IgD-negative memory B cell (primary cell): ENCODE results near the gene PRR5L. TPM values are rescaled to one million over a fixed set of nuclear protein-coding genes. Genes with fewer than 3 reads are reported as not detected.

Experiments used
- H3K27ac Mint-ChIP-seq, 3 donors: one replicate each; pipeline ENCODE4 v1.8.0; 2020 to 2022; ENCODE audit warnings: mild to moderate bottlenecking in 3 of 3, mixed read lengths in 3 of 3, moderate library complexity in 1 of 3
- H3K27me3 Mint-ChIP-seq: one replicate; pipeline ENCODE4 v1.8.0; 2021; ENCODE audit warnings: mixed read lengths
- H3K36me3 Mint-ChIP-seq: one replicate; pipeline ENCODE4 v1.8.0; 2020; ENCODE audit warnings: mild to moderate bottlenecking, mixed read lengths
- H3K4me1 Mint-ChIP-seq, 3 donors: one replicate each; pipeline ENCODE4 v1.8.0; 2020 to 2022; ENCODE audit warnings: mixed read lengths in 3 of 3, mild to moderate bottlenecking in 1 of 3
- H3K4me3 Mint-ChIP-seq, 4 donors: one replicate each; pipeline ENCODE4 v1.8.0; 2020 to 2022; ENCODE audit warnings: mild to moderate bottlenecking in 4 of 4, mixed read lengths in 4 of 4, moderate library complexity in 3 of 4
- H3K9me3 Mint-ChIP-seq, 3 donors: one replicate each; pipeline ENCODE4 v1.8.0; 2020 to 2021; ENCODE audit warnings: mixed read lengths in 3 of 3, mild to moderate bottlenecking in 1 of 3
- polyA plus RNA-seq: library from polyadenylated mRNA; unstranded; fragments of 300-500 nt; fragmentation: Illumina TruSeq; gene quantifications from one replicate; pipeline ENCODE4 v1.2.3, GENCODE V29; 2021

The PRR5L gene
- polyA plus RNA-seq, 1 donor from 2014 or later = 1.2 TPM

DNA sequence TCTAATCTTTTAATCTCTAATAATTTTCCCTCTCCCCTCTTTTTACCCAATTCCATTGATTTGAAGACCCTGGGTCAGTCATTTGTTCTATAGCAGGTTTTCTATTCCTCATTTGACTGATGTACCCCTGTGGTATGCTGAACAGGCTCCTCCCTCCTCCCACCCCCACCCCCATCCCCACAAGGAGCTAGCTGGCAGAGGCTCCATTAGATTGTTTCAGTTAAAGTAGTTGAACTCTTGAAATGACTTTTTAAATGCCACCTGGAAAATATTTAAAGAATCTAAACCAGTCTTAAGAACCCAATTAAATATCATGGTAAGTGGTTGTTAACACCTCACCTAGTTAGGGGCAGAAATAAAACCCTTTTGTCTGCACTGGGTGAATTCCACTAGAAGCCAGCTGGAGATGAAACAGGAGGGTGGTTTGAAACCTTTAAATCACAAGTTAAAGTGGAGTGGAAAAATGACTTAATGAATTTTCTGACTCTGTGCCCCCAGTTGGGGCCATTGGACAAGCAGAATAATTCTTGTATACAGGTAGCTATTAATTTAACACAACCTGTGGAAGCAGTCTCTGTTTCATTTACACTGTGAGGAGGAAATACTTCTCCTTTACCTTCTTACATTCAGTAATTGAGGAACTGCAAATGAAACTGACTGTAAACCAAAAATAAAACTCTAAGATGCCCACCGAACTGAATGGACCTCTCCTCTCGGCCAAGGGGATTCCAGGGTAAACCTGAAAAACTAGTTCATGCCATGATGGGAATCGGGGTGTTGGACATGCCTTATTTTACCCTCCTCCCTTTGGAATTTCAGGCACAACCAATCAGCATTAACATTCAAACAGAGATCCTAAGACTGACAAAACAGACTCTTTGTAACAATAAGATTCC, 30.7 kb downstream of the PRR5L start:
- H3K4me1 Mint-ChIP-seq = peaks cover 3 to 10% (median 6%) of the 10 kb centered on the region in 3 donors
- no peak overlapping the region for H3K27ac Mint-ChIP-seq
- peak overlapping the region in 3 of 4 donors; percentile 1 to 86 (median 84) for H3K4me3 Mint-ChIP-seq
- no peaks in the 10 kb centered on the region for H3K9me3 Mint-ChIP-seq
- peaks cover 2% of the 10 kb centered on the region for H3K27me3 Mint-ChIP-seq
- H3K36me3 Mint-ChIP-seq = no peaks in the 10 kb centered on the region

DNA sequence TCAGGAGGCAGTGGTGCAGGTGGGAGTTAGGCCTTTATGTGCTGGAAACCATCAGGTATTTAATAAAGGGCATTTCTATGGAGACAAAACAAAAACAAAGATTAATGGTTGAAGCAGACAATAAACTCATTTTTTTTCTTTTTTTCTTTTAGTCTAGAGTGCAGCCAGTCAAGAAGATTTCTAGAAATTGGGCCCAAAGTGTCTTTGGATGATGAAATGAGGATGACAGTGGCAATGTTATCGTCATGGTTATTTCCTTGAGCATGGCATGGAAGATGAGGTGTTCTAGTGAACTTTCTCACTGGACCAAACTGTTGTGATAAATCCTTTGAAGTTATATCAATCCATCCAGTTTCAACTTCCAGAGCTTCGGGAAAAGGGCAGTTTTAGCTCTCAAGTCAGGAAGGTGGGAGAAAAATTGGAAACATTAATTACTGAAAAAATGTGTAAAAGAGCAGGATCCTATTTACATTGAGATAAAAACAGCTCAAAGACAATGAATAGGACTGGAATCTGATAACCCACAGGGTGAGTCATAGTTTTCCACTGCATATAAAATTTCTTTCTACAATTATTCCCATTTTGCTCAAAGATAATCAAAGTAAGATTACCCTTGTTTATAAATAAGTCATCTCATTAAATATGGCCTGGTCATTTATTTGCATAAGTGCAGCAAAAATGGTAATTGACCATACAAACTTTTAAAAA, 33.0 kb downstream of the PRR5L start:
- Mint-ChIP-seq H3K27ac (no peak overlapping the region), H3K4me3 (no peak overlapping the region), H3K27me3 (peaks cover 2% of the 10 kb centered on the region), H3K36me3 (no peaks in the 10 kb centered on the region), H3K9me3 (no peaks in the 10 kb centered on the region), H3K4me1 (peaks cover 3 to 10% (median 6%) of the 10 kb centered on the region in 3 donors)

DNA sequence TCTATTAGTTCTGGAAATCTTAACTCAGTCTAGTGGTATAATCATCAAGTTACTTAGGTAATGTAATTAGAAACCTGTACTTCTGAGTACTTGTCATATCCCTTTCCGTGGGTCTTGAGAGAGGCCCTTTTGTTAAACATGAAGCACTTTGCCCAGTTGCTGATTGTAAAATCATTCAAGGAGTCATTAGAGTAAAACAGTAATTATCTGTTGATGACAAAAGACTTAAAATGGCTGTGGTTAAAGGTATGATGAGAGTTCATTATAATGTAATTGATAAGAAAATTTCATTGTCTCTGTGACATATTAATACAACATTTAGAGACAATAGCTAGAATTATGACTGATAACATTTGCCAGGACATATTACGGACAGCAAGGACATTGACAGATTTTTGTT, 34.3 kb downstream of the PRR5L start:
- Mint-ChIP-seq H3K36me3 (no peaks in the 10 kb centered on the region), H3K27me3 (peaks cover 2% of the 10 kb centered on the region), H3K4me1 (peaks cover 3 to 10% (median 6%) of the 10 kb centered on the region in 3 donors), H3K27ac (no peak overlapping the region), H3K9me3 (no peaks in the 10 kb centered on the region), H3K4me3 (no peak overlapping the region)

DNA sequence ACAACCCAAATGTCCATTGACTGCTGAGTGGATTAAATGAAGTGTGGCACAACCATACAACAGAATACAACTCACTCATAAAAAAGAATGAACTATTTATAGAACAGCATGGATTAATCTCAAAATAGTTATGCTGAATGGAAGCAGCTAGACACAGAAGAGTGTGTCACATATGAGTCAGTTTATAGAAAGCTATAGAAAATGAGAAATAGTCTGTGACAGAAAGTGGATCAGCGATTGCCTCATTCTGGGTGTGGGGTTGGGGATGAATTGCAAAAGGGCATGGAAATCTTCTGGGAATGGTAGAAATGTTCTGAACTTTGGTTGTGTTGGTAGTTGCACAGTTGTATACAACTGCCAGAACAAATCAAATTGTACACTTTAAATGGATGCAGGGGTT, 37.4 kb downstream of the PRR5L start:
- Mint-ChIP-seq H3K27ac (no peak overlapping the region), H3K36me3 (no peaks in the 10 kb centered on the region), H3K4me1 (peaks cover 0 to 1% (median 0%) of the 10 kb centered on the region in 3 donors), H3K4me3 (no peak overlapping the region), H3K9me3 (no peaks in the 10 kb centered on the region), H3K27me3 (peaks cover 3% of the 10 kb centered on the region)

DNA sequence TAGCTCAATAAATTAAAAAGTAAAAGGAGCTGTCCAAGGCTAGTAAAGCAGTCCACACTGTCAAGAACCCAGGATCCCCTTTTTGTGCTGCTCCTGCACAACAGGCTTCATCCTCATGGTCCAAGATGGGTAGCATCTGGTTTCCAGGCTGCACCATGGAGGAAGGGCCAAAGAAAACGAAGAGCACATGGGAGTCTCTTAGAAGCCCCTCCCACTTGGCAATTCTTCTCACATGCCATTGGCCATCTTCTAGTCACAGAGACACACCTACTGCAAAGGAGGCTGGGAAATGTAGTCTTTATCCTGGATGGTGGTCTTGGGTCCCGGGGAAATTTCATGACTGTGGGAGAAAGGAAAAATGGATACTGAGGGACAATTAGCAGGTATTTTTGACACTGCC, 37.8 kb downstream of the PRR5L start:
- no peak overlapping the region for H3K27ac Mint-ChIP-seq
- no peaks in the 10 kb centered on the region for H3K9me3 Mint-ChIP-seq
- H3K4me3 Mint-ChIP-seq = no peak overlapping the region
- H3K4me1 Mint-ChIP-seq = peaks cover 0 to 1% (median 0%) of the 10 kb centered on the region in 3 donors
- H3K27me3 Mint-ChIP-seq = peaks cover 3% of the 10 kb centered on the region
- no peaks in the 10 kb centered on the region for H3K36me3 Mint-ChIP-seq

DNA sequence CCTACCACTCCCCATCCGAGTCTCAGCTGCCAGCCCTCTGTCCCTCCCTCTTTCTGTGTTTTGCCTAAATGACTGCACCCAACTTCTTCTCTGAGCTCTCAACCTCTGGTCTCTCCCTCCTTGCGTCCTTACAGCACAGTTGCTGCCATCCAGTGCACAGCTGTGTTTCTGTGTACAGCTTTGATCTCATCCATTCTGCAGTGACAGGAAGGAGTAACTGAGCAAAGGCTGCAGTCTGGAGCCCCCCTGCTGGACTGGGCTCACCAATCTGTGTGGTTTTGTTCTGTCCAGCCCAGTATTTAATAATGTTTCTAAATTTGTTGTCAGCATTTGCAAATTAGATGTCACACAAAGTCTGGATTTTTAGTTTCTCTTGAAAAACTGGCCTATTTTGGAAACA, 43.8 kb downstream of the PRR5L start:
- Mint-ChIP-seq H3K27me3 (peaks cover 23% of the 10 kb centered on the region), H3K4me3 (no peak overlapping the region), H3K9me3 (no peaks in the 10 kb centered on the region), H3K4me1 (peaks cover 0 to 1% (median 0%) of the 10 kb centered on the region in 3 donors), H3K36me3 (no peaks in the 10 kb centered on the region), H3K27ac (no peak overlapping the region)

DNA sequence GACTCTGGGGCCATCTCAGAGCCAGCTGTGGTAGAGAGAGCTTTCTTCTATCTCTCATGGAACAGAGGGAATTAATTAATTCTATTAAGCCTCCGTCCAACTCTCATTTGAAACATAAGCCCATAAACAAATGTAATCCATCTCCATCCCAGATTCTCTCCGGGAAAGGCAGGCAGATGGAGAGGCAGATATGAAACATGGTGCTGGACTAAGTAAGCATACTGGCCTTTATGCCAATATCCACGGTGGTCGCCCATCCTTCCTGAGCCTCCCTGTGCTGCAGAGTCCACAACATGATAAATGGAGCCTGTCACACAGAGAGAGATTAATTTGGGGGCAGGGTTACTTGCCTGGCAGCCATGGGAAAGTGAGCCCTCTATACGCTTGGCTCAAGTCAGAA, 44.8 kb downstream of the PRR5L start:
- peaks cover 0 to 1% (median 0%) of the 10 kb centered on the region in 3 donors for H3K4me1 Mint-ChIP-seq
- H3K27me3 Mint-ChIP-seq = peaks cover 26% of the 10 kb centered on the region
- H3K27ac Mint-ChIP-seq = no peak overlapping the region
- no peak overlapping the region for H3K4me3 Mint-ChIP-seq
- H3K9me3 Mint-ChIP-seq = no peaks in the 10 kb centered on the region
- no peaks in the 10 kb centered on the region for H3K36me3 Mint-ChIP-seq

DNA sequence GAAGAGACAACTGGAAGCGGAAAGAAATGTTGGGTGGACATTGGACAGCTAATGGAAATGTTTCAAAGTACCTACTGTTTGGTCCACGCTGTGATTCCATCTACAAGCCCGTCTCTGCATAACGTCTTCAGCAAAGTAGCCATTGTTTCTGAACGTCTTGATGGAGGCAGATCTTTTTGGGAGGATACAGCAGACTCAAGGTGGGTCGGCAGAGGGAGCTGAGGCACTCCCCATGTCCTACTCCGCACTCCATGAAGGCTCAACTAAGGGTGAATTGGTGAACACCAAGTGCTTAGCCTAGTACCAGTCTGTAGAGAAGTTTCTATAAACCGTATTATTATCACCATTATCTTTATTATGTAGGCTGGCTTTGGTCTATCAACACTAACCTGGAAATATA, 45.8 kb downstream of the PRR5L start:
- Mint-ChIP-seq H3K36me3 (no peaks in the 10 kb centered on the region), H3K27me3 (peaks cover 26% of the 10 kb centered on the region), H3K27ac (peak overlapping the region in 1 of 3 donors; percentile 10), H3K4me1 (peaks cover 0 to 1% (median 0%) of the 10 kb centered on the region in 3 donors), H3K9me3 (no peaks in the 10 kb centered on the region), H3K4me3 (no peak overlapping the region)

DNA sequence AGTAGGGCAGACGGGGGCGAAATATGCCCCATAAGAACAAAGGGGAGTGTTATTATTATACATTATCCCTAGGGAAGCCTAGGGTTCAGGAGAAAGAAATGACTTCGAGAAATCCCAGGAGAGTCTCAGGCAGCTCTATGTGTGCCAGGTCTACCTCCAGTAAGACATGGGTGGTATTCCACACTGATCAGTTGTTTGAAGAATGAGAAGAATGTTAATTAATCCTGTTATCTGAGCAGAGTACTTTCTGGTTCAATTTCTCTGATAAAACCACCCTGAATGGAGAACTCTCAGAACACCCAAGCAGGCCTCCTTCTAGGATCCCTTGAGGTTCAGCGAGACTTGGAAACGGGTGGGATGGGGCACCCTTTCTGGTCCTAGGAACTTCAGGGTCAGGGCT, 46.2 kb downstream of the PRR5L start:
- H3K27me3 Mint-ChIP-seq = peaks cover 26% of the 10 kb centered on the region
- H3K36me3 Mint-ChIP-seq = no peaks in the 10 kb centered on the region
- peaks cover 0 to 1% (median 0%) of the 10 kb centered on the region in 3 donors for H3K4me1 Mint-ChIP-seq
- H3K27ac Mint-ChIP-seq = no peak overlapping the region
- H3K9me3 Mint-ChIP-seq = no peaks in the 10 kb centered on the region
- H3K4me3 Mint-ChIP-seq = no peak overlapping the region

DNA sequence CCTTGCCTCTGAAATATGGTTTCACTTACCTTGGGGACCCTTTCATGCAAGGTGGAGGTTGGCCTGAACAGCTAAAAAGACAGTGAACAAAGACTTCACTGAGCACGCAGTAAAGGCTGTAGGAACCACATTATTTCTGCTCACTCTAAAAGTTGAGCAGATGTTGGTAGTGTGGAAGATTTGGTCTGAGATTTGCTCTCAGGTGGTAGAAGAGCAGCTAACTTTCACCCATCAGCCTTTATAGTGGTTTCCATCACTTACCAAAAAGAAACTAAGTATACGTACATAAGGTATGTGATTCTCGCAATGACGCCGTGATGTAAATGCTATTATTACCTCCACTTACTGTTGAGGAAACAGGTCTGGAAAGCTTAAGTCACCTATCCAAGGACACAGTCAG, 47.3 kb downstream of the PRR5L start:
- Mint-ChIP-seq H3K36me3 (no peaks in the 10 kb centered on the region), H3K27me3 (peaks cover 23% of the 10 kb centered on the region), H3K9me3 (no peaks in the 10 kb centered on the region), H3K4me1 (no peaks in the 10 kb centered on the region), H3K4me3 (no peak overlapping the region), H3K27ac (no peak overlapping the region)

DNA sequence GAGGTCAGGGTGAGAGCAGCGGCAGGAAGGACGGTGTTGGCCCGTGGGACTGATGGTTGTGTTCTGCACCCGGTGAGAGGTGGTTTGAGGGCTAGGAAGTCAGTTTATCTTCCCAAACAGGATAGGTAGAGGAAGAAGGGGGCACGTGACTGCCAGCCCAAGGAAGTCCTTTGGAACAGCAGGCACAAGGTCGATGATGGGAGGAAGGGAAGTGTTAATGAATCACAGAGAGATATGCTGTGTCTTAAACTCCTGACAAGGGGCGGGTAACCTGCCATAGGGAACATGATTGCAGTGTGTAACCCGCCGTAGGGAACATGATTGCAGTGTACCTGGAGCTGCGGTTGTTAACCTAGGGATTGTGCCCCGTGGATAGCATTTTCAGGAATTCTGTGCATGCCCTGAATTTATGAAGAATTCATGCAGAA, 49.0 kb downstream of the PRR5L start:
- Mint-ChIP-seq H3K27me3 (peaks cover 20% of the 10 kb centered on the region), H3K27ac (no peak overlapping the region)

DNA sequence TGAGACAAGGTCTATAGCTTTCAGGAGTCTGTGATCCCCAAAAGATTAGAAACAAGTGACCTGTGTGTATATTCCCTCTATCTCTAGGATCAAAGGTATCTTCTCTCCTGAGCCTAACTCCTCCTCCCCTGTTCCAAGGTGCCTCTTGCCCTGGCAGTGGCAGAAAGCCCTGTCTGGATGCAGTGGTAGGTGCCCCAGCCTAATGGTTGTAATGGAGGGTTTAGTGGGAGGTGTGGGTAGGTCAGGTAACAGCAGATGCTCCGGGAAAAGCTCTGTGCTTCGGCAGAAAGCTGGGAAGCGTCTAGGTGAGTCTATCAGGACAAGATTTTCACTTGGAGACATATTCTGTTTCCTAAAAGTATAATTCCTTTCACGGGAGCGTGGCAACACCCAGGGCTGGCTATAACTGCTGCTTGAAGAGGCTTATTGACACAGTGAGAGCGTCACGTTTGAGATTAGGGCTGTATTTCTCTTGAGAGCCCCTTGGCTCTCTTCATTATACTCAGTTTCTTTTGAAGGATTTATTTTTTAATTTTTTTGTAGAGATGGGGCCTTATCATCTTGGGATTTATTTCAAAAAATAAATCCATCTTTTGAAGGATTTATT, 49.5 kb downstream of the PRR5L start:
- Mint-ChIP-seq H3K4me3 (no peak overlapping the region), H3K36me3 (no peaks in the 10 kb centered on the region), H3K4me1 (no peaks in the 10 kb centered on the region), H3K27ac (no peak overlapping the region), H3K27me3 (peaks cover 17% of the 10 kb centered on the region), H3K9me3 (no peaks in the 10 kb centered on the region)

More for the DNA sequence above, 49.0 kb downstream of the PRR5L start:
- Mint-ChIP-seq H3K4me1 (no peaks in the 10 kb centered on the region), H3K36me3 (no peaks in the 10 kb centered on the region), H3K4me3 (no peak overlapping the region), H3K9me3 (no peaks in the 10 kb centered on the region)

DNA sequence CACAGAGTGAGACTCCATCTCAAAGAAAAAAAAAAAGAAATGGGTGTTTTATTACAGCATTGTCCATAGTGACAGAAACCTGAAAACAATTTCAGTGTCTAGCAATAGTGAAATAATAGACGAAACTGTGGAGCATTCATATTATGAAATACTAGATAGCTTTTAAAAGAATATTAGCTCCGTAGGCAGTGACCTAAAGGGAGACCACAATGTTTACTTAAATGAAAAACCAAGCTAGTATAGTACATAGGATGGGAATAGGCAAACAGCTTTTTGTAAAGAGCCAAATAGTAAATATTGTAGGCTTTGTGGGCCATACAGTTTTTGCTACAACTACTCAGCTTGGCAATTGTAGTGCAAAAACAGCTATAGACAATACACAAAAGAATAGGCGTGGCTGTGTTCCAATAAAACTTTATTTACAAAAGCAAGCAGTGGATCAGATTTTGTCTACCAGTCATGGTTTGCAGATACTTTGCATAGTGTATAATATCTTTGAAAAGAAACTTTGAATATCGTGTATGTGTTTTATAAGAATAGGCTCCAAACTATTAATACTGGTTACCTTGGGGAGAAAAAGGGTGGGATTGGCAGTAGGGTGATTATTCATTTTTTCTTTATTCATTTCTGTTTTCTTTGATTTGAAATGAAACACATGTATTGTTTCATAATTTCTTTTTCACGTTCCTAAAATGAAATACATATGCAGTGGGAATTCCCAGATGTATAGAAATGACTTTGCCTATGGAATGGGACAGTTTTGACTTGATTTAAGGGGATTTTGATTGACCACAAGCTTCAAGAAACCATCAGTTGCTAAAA, 50.7 kb downstream of the PRR5L start:
- peaks cover 12% of the 10 kb centered on the region for H3K27me3 Mint-ChIP-seq
- H3K36me3 Mint-ChIP-seq = no peaks in the 10 kb centered on the region
- H3K9me3 Mint-ChIP-seq = no peaks in the 10 kb centered on the region
- no peaks in the 10 kb centered on the region for H3K4me1 Mint-ChIP-seq
- H3K4me3 Mint-ChIP-seq = no peak overlapping the region
- no peak overlapping the region for H3K27ac Mint-ChIP-seq

DNA sequence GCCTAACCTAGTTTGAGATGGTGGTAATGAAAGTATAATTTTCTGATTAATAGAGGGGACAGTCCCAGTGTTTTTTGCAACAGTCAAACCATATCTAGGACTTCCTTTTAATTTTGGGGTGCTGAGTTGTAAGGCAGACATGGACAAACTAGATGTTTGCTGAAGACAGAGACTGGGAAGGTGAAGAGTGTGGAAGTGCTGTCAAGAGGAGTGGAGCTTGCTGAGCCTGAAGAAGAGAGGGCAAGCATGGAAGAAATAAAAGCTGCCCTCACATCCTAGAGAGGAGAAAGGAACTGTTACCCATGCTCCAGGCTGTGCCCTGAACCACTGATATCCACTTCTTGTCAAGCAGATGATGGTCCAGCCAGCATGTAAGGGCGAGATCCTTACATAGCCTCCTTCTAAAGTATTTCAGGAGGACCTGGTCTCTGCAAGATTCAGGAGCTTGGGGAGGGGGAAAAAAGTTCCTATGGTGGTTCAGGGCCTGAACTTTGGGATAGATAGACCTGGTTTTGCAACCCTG, 51.4 kb downstream of the PRR5L start:
- Mint-ChIP-seq H3K4me3 (no peak overlapping the region), H3K27me3 (peaks cover 10% of the 10 kb centered on the region), H3K36me3 (no peaks in the 10 kb centered on the region), H3K9me3 (no peaks in the 10 kb centered on the region), H3K27ac (no peak overlapping the region), H3K4me1 (no peaks in the 10 kb centered on the region)
